ENCODE data around the gene TMPO. TPM values are rescaled to one million over a fixed set of nuclear protein-coding genes. Genes with fewer than 3 reads are reported as not detected.

The TMPO gene
- total and polyA plus RNA-seq, 10 of the 15 experiments (the other 5 are each of a cell fraction or from before 2014, with no cell fraction given): 79.8 to 246 (median 179) TPM

DNA sequence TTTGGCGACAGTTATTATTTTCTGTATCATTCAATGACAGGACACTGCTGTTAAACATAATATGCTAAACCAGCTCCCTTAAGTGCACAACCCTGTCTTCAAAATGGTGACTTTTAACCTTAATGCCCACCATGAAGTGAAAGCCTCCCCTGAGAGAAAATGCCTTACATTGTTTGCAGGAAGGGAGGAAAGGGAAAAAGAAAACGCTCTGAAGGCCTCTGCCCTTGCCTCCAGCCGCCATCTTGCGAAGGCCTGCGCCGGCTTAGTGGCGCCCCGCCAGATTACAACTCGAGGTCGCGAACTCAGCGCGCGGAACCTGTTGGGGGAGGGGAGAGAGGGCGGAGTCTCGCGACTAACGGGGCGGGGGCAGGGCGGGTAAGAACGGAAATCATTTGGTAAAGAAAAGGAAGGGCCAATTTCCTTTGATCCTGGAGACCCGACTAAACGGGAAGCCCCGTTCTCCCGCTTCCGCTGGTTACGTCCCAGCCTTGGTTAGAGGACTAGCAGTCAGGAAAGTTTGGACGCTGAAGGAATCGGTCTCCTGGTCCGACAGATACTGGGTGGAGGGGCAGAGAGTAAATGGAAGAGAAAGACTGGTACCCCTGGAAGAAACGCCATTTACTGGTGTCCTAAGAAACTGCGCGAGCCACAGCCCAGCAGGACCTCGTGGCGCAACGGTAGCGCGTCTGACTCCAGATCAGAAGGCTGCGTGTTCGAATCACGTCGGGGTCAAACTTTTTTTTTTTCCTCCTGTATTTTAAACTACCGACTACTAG, 11.6 kb upstream of the TMPO start (continued):
- TF ChIP-seq E2F8 (IDR thresholded peaks at IDR 0.05; ENCODE audit: low read depth, partially characterized antibody) (peak; percentile 80), YY1 (IDR thresholded peaks at IDR 0.05; ENCODE audit: low read depth, low read length) (peak; percentile 97), SREBF1 (IDR thresholded peaks at IDR 0.05; ENCODE audit: low read length) (no peak), JUNB (IDR thresholded peaks at IDR 0.05) (no peak), GATAD2B (conservative IDR thresholded peaks at IDR 0.05; ENCODE audit: low read depth) (peak; percentile 71), ZBED1 (IDR thresholded peaks at IDR 0.05; ENCODE audit: borderline replicate concordance) (no peak; the same call in 1 of the 2 replicates), BMI1 (IDR thresholded peaks at IDR 0.05; ENCODE audit: borderline replicate concordance) (0 out of 2 replicates have a peak, but pooled peaks have one; percentile 30), FOXK2 (IDR thresholded peaks at IDR 0.05) (peak; percentile 57; the same call in 1 of the 2 replicates), STAT1 (conservative IDR thresholded peaks at IDR 0.05) (peak; percentile 58; the same call in 1 of the 2 replicates), IKZF1 (conservative IDR thresholded peaks at IDR 0.05) (peak; percentile 89), ZNF687 (IDR thresholded peaks at IDR 0.05) (peak; percentile 70), SIX5 (IDR thresholded peaks at IDR 0.05; ENCODE audit: low read depth, low read length, severe bottlenecking) (no peak), SMAD1 (IDR thresholded peaks at IDR 0.05; ENCODE audit: low read depth, partially characterized antibody) (peak; percentile 63), EED (IDR thresholded peaks at IDR 0.05; ENCODE audit: low read depth) (peak; percentile 85; the same call in 1 of the 2 replicates), RUNX3 (IDR thresholded peaks at IDR 0.05; ENCODE audit: low read length) (peak; percentile 67), MYB (IDR thresholded peaks at IDR 0.05; ENCODE audit: borderline replicate concordance, low read depth, low read length) (no peak), KDM1A (IDR thresholded peaks at IDR 0.05; ENCODE audit: borderline replicate concordance) (no peak), CEBPZ (IDR thresholded peaks at IDR 0.05; ENCODE audit: low read depth, low read length) (no peak), MXI1 (IDR thresholded peaks at IDR 0.05; ENCODE audit: low read depth, low read length) (peak; percentile 57), FOXM1 (IDR thresholded peaks at IDR 0.05; ENCODE audit: low read depth, low read length) (peak; percentile 55), ATF7 (IDR thresholded peaks at IDR 0.05; ENCODE audit: low read depth) (peak; percentile 81)

All from GM12878 (cell line).